Gastrocnemius medialis (tissue), 4 donors: ENCODE data around the gene TMEM198. TPM values are rescaled to one million over a fixed set of nuclear protein-coding genes. Genes with fewer than 3 reads are reported as not detected.

Experiments used
- ATAC-seq, 2 donors: fragments of 150-250 bp; one replicate each; pipeline ENCODE4 v1.9.1; 2016
- DNase-seq, 2 donors: peaks; one replicate each; pipeline ENCODE4 v3.0.0-alpha.2; 2019
- H3K27ac ChIP-seq, 4 donors: fragments of 200-600 bp; sonication (generic); 1 replicate in 1 of 4; 2 replicates in 3 of 4; pipeline ENCODE4 v1.5.1; 2016 to 2018; ENCODE audit warnings: mild to moderate bottlenecking in 2 of 4, moderate library complexity in 1 of 4
- H3K27me3 ChIP-seq, 3 donors: fragments of 200-600 bp; sonication (generic) in 2 of 3; 1 replicate in 1 of 3; 2 replicates in 2 of 3; pipeline versions ENCODE4 v1.5.1 to v1.6.0; 2016 to 2019; ENCODE audit warnings: mild to moderate bottlenecking in 1 of 3, moderate library complexity in 1 of 3
- H3K36me3 ChIP-seq, 2 donors: fragments of 200-600 bp; sonication (generic) in 1 of 2; one replicate each; pipeline ENCODE4 v1.5.1; 2017 to 2018
- H3K4me1 ChIP-seq, 2 donors: fragments of 200-600 bp; sonication (generic) in 1 of 2; one replicate each; pipeline ENCODE4 v1.5.1; 2016 to 2017; ENCODE audit warnings: mild to moderate bottlenecking in 2 of 2
- H3K4me3 ChIP-seq, 4 donors: fragments of 200-600 bp; sonication (generic) in 3 of 4; 1 replicate in 1 of 4; 2 replicates in 3 of 4; pipeline ENCODE4 v1.5.1; 2016 to 2019; ENCODE audit warnings: mild to moderate bottlenecking in 2 of 4
- H3K9me3 ChIP-seq, 3 donors: fragments of 200-600 bp; sonication (generic) in 2 of 3; 1 replicate in 1 of 3; 2 replicates in 2 of 3; pipeline ENCODE4 v1.5.1; 2016 to 2019
- CTCF ChIP-seq, 5 experiments: fragments of 450-650 bp in 3 of 5; fragments of 200-600 bp in 2 of 5; sonication (generic) in 2 of 5; IDR thresholded peaks in 4 of 5; conservative IDR thresholded peaks in 1 of 5; 1 replicate in 4 of 5; 2 replicates in 1 of 5; pipeline ENCODE4 v1.5.1; 2016 to 2019; ENCODE audit warnings: antibody characterized with exemption in 5 of 5, mild to moderate bottlenecking in 3 of 5, moderate library complexity in 3 of 5
- POLR2A ChIP-seq, 2 donors: fragments of 450-650 bp; IDR thresholded peaks; one replicate each; pipeline ENCODE4 v1.6.1; 2017; ENCODE audit warnings: antibody characterized with exemption in 2 of 2, mild to moderate bottlenecking in 2 of 2, moderate library complexity in 2 of 2
- in situ Hi-C, 4 donors: fragments of 200-750 bp; cut with MboI; loops; one replicate each; pipeline versions ENCODE4 v1.15.0 to v1.8.0; 2017; ENCODE audit warnings: low sequenced_read_pairs in 4 of 4
- intact Hi-C: fragments of 100-400 bp; cut with DNase I; formaldehyde crosslinking; loops from one replicate; pipeline ENCODE4 v1.15.1; 2023; ENCODE audit warnings: low total_unique reads
- total RNA-seq, 4 donors: library from RNA; depleted of rRNA; stranded (reverse); fragments of >200 nt; gene quantifications; one replicate each; pipeline versions ENCODE4 v1.1.0 to v1.2.3, GENCODE V29; 2016

TMEM198 gene
- total RNA-seq, 4 donors from 2014 or later: 0.87 to 6.7 (median 3.3) TPM

- no peak for ATAC-seq
- no peak for TF ChIP-seq CTCF (IDR thresholded peaks at IDR 0.05 in 4 of 5, conservative IDR thresholded peaks at IDR 0.05 in 1 of 5)
- no peak for TF ChIP-seq POLR2A (IDR thresholded peaks at IDR 0.05)
- H3K36me3 ChIP-seq: peaks cover 0 to 3% of the 10 kb centered on the region in 2 donors
- peak within 1 kb of the TSS; percentile 56 to 73 (median 63) for H3K4me3 ChIP-seq
- peaks cover 11 to 14% of the 10 kb centered on the region in 2 donors for H3K4me1 ChIP-seq
- no peaks in the 10 kb centered on the region for H3K9me3 ChIP-seq
- H3K27me3 ChIP-seq: no peaks in the 10 kb centered on the region
- intact Hi-C loops (no loop called here), in situ Hi-C loops (no loop called here)
- peak within 1 kb of the TSS; percentile 79 to 90 (median 86) for H3K27ac ChIP-seq
- no peak for DNase-seq
Observed at GRCh38 chr2:219572237-219573001, 28.6 kb downstream of the TMEM198 start, which contains the start of gene INHA. TSS of gene INHA (plus strand) at chr2:219572310. CDS start at chr2:219572375, 65 bp downstream.

- no peak overlapping the region for H3K4me3 ChIP-seq
- H3K9me3 ChIP-seq: no peaks in the 10 kb centered on the region
- ATAC-seq (no peak), DNase-seq (no peak)
- intact Hi-C loops (no loop called here), in situ Hi-C loops (no loop called here)
- H3K36me3 ChIP-seq: no peaks in the 10 kb centered on the region
- no peak overlapping the region for H3K27ac ChIP-seq
- TF ChIP-seq CTCF (IDR thresholded peaks at IDR 0.05 in 4 of 5, conservative IDR thresholded peaks at IDR 0.05 in 1 of 5): no peak
- TF ChIP-seq POLR2A (IDR thresholded peaks at IDR 0.05): no peak
- H3K4me1 ChIP-seq: peaks cover 11 to 14% of the 10 kb centered on the region in 2 donors
- H3K27me3 ChIP-seq: no peaks in the 10 kb centered on the region
Observed at GRCh38 chr2:219573166-219573565, 29.3 kb downstream of the TMEM198 start.

- TF ChIP-seq POLR2A (IDR thresholded peaks at IDR 0.05): no peak
- TF ChIP-seq CTCF (IDR thresholded peaks at IDR 0.05 in 4 of 5, conservative IDR thresholded peaks at IDR 0.05 in 1 of 5): no peak
- peak in 1 of 2 donors; percentile 33 for DNase-seq
Observed at GRCh38 chr2:219574484-219575311, 30.9 kb downstream of the TMEM198 start.

GRCh38 chr2:219575566-219576504 is 32.0 kb downstream of the TMEM198 start:
- intact Hi-C loops: no loop called here

More at GRCh38 chr2:219574484-219575311, 30.9 kb downstream of the TMEM198 start:
- intact Hi-C loops (no loop called here), in situ Hi-C loops (no loop called here)
- Histone ChIP-seq H3K4me3 (no peak overlapping the region), H3K36me3 (no peaks in the 10 kb centered on the region), H3K27ac (no peak overlapping the region), H3K9me3 (no peaks in the 10 kb centered on the region), H3K27me3 (no peaks in the 10 kb centered on the region), H3K4me1 (peaks cover 11% of the 10 kb centered on the region in 2 donors)
- ATAC-seq: no peak

More at GRCh38 chr2:219575566-219576504, 32.0 kb downstream of the TMEM198 start:
- H3K27me3 ChIP-seq: no peaks in the 10 kb centered on the region
- TF ChIP-seq POLR2A (IDR thresholded peaks at IDR 0.05): no peak
- no peaks in the 10 kb centered on the region for H3K36me3 ChIP-seq
- in situ Hi-C loops: no loop called here
- DNase-seq (no peak), ATAC-seq (no peak)
- no peaks in the 10 kb centered on the region for H3K9me3 ChIP-seq
- no peak overlapping the region for H3K27ac ChIP-seq
- no peak overlapping the region for H3K4me3 ChIP-seq
- H3K4me1 ChIP-seq: peaks cover 6% of the 10 kb centered on the region in 2 donors
